HEK293 (cell line): ENCODE data around the gene ANO3.
"Not testable (repeated sequence)": the region's sequence is repeated elsewhere in the genome, so short reads cannot be mapped to it uniquely, and the experiment has no call there.

Experiments used
- CTCF ChIP-seq: fragments of 450-650 bp; formaldehyde crosslinking; IDR thresholded peaks from 2 replicates; pipeline ENCODE4 v1.5.1; 2016; ENCODE audit warnings: missing biosample characterization, missing genetic modification characterization
- HOXC10 ChIP-seq: sonication (generic); formaldehyde crosslinking; IDR thresholded peaks from 2 replicates; pipeline ENCODE4 v1.8.1; 2023; ENCODE audit warnings: mild to moderate bottlenecking, missing genetic modification reagents
- PATZ1 ChIP-seq: fragments of 450-650 bp; formaldehyde crosslinking; IDR thresholded peaks from 2 replicates; pipeline ENCODE4 v1.5.1; 2016; ENCODE audit warnings: missing biosample characterization, missing genetic modification characterization
- REST ChIP-seq: fragments of 450-650 bp; formaldehyde crosslinking; IDR thresholded peaks from 2 replicates; pipeline ENCODE4 v1.5.1; 2016; ENCODE audit warnings: missing biosample characterization, missing genetic modification characterization
- YY1 ChIP-seq: fragments of 450-650 bp; formaldehyde crosslinking; IDR thresholded peaks from 2 replicates; pipeline ENCODE4 v1.5.1; 2018; ENCODE audit warnings: missing biosample characterization, missing genetic modification characterization
- ZBTB20 ChIP-seq: fragments of 450-650 bp; formaldehyde crosslinking; IDR thresholded peaks from 2 replicates; pipeline ENCODE4 v1.5.1; 2016; ENCODE audit warnings: missing biosample characterization, missing genetic modification characterization
- ZNF132 ChIP-seq: fragments of 450-650 bp; formaldehyde crosslinking; IDR thresholded peaks from 2 replicates; pipeline ENCODE4 v1.5.1; 2017; ENCODE audit warnings: missing biosample characterization, missing genetic modification characterization, borderline replicate concordance
- ZNF138 ChIP-seq: fragments of 450-650 bp; formaldehyde crosslinking; IDR thresholded peaks from 2 replicates; pipeline ENCODE4 v1.5.1; 2016; ENCODE audit warnings: missing biosample characterization, missing genetic modification characterization, borderline replicate concordance
- ZNF292 ChIP-seq: fragments of 450-650 bp; formaldehyde crosslinking; IDR thresholded peaks from 2 replicates; pipeline ENCODE4 v1.5.1; 2016; ENCODE audit warnings: low read depth, missing biosample characterization, missing genetic modification characterization, borderline replicate concordance
- ZNF398 ChIP-seq: fragments of 450-650 bp; formaldehyde crosslinking; IDR thresholded peaks from 2 replicates; pipeline ENCODE4 v1.5.1; 2017; ENCODE audit warnings: missing biosample characterization, missing genetic modification characterization
- ZNF768 ChIP-seq: fragments of 450-650 bp; formaldehyde crosslinking; IDR thresholded peaks from 2 replicates; pipeline ENCODE4 v1.5.1; 2018; ENCODE audit warnings: missing biosample characterization, mild to moderate bottlenecking, missing genetic modification characterization
- ZSCAN5A ChIP-seq: fragments of 450-650 bp; formaldehyde crosslinking; IDR thresholded peaks from 2 replicates; pipeline ENCODE4 v1.5.1; 2016; ENCODE audit warnings: missing biosample characterization, missing genetic modification characterization

GRCh38 chr11:26316372-26316771, 15.6 kb upstream of the ANO3 start:
- TF ChIP-seq CTCF (tag by site-specific recombination); PATZ1 (tag by site-specific recombination); ZSCAN5A (tag by site-specific recombination); ZNF138; HOXC10 (CRISPR knock-in tag); ZNF398 (tag by site-specific recombination); ZNF132; ZNF292 (tag by site-specific recombination); REST (tag by site-specific recombination); YY1 (tag by site-specific recombination); ZNF768 (tag by site-specific recombination); ZBTB20: not testable (repeated sequence)
